CD4-positive, alpha-beta T cell treated with Interleukin-6 at 100 ng/mL for 8 hours (primary cell): ENCODE results near the gene CNTNAP5.

ENCODE experiments used
- DNase-seq: peaks from one replicate; pipeline ENCODE4 v3.0.0-alpha.2; 2020; ENCODE audit warnings: mixed read lengths, low spot score

CNTNAP5 gene

DNA sequence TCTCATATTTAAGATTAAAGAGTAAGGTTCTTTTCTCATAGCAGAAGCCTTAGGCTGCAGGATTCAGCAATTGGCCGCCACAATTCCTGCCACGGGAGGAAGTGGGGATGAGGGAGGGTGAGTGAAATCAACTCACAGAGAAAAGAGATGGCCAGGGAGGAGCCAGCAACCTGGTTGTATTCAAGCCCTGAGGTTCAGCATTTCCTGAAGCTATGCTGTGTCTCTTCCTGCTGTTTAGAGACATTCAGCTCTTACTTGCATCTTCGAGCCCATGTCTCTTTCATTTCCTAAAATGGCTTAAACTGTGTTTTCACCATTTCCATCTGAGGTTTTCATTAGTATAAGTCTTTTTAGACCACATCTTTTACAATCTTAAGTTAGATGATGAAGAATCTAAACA lies 522.6 kb downstream of the CNTNAP5 start:
- no peak for DNase-seq

- no peak for DNase-seq
Measured at GRCh38 chr2:124558277-124558905, 533.3 kb downstream of the CNTNAP5 start.

GRCh38 chr2:124559236-124559635 lies 534.1 kb downstream of the CNTNAP5 start:
- DNase-seq, result no peak

DNA sequence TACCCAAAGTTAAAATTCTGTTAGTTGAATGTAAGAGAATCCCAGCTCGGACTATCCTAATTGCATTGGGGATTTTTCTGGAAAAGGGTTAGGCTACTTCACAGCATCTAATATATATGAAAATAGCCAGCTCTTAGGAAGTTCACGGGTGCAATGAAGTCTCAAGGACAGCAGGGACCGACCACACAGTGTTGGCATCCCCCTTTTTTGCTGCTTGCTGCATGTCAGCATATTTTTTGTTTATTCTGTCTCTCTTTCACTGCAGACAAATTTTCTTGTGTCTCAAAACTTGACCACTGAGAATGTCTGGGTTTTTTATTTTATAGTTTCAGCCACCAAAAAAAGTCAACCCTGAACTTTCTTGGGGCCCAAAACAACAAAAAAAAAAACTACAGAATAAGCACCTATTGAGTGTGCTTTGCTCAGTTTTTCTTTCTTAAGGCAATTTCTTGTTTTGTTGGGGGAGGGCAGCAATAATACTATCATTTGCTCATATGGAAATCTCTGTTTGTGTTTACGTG lies 535.6 kb downstream of the CNTNAP5 start:
- DNase-seq, result no peak

- no peak for DNase-seq
Measured at GRCh38 chr2:124561486-124561885, 536.4 kb downstream of the CNTNAP5 start.

- DNase-seq, result no peak
Measured at GRCh38 chr2:124563426-124563825, 538.3 kb downstream of the CNTNAP5 start.

- no peak for DNase-seq
Measured at GRCh38 chr2:124566518-124566970, 541.5 kb downstream of the CNTNAP5 start.

GRCh38 chr2:124570872-124571271 lies 545.8 kb downstream of the CNTNAP5 start:
- DNase-seq, result no peak

GRCh38 chr2:124571836-124572235 lies 546.7 kb downstream of the CNTNAP5 start:
- no peak for DNase-seq

DNA sequence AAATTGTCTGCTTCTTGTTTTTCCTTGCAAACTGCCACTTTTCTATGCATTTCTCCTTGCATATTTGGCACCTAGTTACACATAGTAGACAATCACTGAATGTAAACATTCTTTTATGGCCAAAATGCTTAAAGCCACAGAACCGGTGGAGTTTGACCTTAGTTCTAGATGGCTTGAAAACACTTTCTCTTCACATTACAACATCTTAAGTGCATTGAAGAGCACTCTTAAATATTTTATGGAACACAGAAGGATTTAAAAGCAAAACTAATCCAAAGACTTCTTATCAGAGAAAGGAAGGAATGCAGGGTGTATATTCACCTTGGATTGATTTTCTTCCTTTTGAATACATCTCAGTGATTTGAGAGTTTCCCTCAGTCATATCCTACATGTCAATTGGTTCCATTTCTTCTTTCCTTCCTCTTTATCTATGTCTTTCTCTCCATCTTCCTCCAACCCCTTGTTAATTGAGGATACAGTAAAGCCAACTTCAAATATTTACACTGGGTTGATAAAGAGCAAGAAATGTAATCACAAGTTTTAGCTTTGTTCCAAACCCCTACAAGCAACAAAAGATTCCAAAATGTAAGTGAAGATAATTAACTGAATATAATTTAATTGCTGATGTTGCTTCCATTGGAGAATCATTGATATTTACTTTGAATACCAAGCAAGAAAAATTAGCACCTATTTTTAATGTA lies 548.0 kb downstream of the CNTNAP5 start:
- DNase-seq, result no peak

DNA sequence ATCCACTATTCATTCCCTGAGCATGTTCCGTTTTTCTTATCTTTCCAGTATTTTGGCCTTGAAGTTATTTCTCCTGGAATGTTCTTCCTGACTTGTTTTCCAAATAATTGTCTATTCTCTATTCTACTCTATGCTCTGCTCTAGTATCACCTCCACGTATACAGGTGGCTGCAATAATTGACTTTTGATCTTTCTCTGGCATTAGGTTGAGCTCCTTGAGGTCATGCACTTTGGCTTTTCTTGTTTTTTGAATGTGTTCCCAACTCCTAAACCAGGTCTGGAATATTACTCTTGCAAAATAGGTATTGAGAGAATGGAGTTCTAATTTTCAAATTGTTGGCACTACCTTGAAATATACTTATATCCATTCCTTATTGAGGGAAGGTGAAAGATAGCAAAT lies 550.4 kb downstream of the CNTNAP5 start:
- no peak for DNase-seq

DNA sequence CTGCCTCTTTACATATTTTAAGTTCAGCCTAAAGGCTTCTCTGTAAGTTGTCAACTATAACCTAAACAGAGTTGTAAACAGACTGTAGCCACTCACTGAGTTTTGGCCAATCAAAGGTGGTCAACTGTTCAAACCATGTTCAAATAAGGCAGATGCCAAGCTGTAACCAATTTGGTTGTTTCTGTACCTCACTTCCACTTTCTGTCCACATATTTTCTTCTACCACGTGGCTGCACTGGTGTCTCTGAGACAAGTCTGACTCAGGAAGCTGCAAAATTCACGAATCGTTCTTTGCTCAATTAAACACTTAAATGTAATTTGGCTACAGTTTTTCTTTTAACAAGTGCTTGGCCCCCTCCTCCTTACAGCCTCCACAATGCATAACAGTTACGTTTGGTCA lies 555.2 kb downstream of the CNTNAP5 start:
- no peak for DNase-seq

DNA sequence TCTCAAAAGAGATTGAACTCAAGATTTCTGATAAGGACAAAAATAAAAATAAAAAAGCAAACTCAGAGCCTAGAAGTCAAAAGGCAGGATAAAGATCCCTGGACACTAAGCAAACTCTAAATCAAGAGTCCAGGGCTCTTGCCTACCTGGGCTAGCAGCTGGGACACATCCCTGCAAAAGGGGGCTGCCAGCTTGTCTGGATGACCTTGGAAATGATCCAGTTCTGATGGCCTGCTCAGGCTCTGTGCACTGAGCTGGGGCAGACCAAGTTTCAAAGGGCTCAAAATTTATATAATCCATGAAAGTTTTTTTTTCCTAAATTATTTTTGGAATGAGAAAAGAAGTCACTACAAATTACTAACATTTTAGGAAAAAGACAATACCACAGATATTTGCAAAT lies 557.3 kb downstream of the CNTNAP5 start:
- DNase-seq, result no peak

- DNase-seq, result no peak
Measured at GRCh38 chr2:124584615-124585014, 559.5 kb downstream of the CNTNAP5 start.

- no peak for DNase-seq
Measured at GRCh38 chr2:124585277-124585676, 560.2 kb downstream of the CNTNAP5 start.

GRCh38 chr2:124586210-124586609 lies 561.1 kb downstream of the CNTNAP5 start:
- no peak for DNase-seq

GRCh38 chr2:124586835-124587234 lies 561.7 kb downstream of the CNTNAP5 start:
- DNase-seq, result no peak

DNA sequence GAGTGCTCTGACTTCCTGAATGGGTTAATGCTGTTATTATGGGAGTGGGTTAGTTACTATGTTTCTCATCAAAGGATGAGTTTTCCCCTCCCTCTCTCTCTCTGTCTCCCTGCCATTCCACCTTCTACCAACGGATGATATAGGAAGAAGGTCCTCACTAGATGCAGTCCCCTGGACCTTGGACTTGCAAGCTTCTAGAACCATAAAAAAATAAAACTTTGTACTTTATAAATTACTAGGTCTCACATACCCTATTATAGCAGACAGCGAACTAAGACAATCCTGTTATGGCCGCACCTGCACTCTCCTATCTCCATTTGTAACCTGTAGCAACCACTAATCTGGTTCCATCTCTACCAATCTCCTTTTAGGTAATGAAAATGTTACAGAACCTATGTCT lies 564.9 kb downstream of the CNTNAP5 start:
- no peak for DNase-seq

DNA sequence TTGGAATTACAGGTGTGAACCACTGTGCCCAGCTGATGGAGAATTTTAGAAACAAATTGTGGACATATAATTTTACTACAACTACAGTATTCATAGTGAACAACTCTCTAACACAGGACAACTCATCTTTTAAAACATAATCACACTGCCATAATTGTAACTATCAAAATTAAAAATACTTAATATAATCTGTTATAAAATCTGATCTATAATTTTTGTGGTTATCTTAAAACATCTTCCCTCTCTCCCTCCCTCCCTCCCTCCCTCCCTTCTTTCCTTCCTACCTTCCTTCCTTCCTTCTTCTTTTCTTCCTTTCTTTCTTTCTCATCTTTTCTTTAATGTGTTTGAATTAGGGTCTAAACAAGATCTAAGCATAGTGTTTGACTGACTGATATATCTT lies 577.7 kb downstream of the CNTNAP5 start:
- DNase-seq, result no peak

DNA sequence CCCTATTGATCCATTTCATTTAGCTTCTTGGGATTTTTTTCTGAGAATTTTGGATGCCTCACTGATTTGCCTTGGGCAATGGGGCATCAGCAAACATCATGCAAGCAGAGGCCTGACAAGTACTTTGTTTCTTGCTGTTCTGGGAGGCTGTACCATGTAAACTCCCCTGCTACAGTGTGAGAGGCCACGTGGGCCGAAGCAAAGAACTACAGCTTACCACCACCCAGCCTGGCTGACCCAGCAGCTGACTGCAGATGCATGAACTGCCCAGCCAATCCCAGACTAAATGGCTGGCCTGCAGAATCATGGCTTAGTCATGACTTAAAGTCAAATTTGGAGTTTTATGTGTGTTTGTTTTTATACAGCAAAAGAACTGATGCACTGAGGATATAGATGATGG lies 579.9 kb downstream of the CNTNAP5 start:
- DNase-seq, result no peak

GRCh38 chr2:124607679-124608078 lies 582.6 kb downstream of the CNTNAP5 start:
- no peak for DNase-seq

DNA sequence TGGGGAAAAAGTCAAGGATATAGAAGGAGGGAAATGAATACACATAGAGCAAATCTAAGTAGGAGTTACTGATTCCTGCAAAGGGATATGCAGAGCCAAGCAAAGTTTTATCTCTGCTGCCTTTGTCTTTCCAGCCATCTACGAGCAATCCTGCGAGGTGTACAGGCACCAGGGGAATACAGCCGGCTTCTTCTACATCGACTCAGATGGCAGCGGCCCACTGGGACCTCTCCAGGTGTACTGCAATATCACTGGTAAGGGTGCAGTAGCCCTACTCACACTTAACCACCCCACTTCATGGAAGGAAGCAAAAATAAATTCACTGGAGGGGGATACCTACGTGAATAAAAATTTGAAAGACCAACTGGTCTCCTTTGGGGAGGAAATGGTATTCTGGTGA lies 584.6 kb downstream of the CNTNAP5 start:
- DNase-seq, result no peak

- DNase-seq, result no peak
Measured at GRCh38 chr2:124610141-124610540, 585.1 kb downstream of the CNTNAP5 start.

DNA sequence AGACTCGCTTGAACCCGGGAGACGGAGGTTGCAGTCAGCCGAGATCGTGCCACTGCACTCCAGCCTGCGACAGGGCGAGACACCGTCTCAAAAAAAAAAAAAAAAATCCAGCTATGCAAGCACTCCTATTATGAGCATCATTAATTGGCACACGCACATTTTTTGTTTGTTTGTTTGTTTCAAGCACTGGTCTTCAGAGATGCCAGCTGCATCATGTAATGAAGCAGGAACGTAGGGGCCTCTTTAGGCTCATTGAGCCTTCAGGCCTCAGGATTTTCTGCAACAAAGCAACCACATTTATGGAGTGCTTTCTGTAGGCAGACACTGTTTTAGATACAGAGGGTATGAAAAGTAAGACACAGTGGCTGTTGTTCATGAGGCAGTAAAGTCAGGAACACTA lies 585.8 kb downstream of the CNTNAP5 start:
- no peak for DNase-seq
